Large intestine (tissue), 3 donors: ENCODE results near the gene PRKACA. TPM values are rescaled to one million over a fixed set of nuclear protein-coding genes. Genes with fewer than 3 reads are reported as not detected.

Experiments used
- DNase-seq, 2 donors: peaks; one replicate each; pipeline versions ENCODE4 v3.0.0 to v3.0.0-alpha.2; 2013
- H3K27ac ChIP-seq: one replicate; pipeline ENCODE4 v1.5.1; 2013; ENCODE audit warnings: low read length
- H3K27me3 ChIP-seq: 2 replicates; pipeline ENCODE4 v1.6.1; 2013; ENCODE audit warnings: low read length; ENCODE audit not compliant: control insufficient read depth, insufficient read depth
- H3K36me3 ChIP-seq: 2 replicates; pipeline ENCODE4 v1.6.1; 2013; ENCODE audit warnings: low read length; ENCODE audit not compliant: control insufficient read depth, insufficient read depth
- H3K4me1 ChIP-seq: one replicate; pipeline ENCODE4 v1.6.1; 2013; ENCODE audit warnings: low read length; ENCODE audit not compliant: control insufficient read depth, insufficient read depth
- H3K4me3 ChIP-seq: one replicate; pipeline ENCODE4 v1.5.1; 2013; ENCODE audit warnings: low read length
- H3K9me3 ChIP-seq: one replicate; pipeline ENCODE4 v1.6.1; 2013; ENCODE audit warnings: mild to moderate bottlenecking, low read depth, low read length, moderate library complexity; ENCODE audit not compliant: control insufficient read depth
- WGBS: methylation state at CpG from one replicate; pipeline ENCODE4 v1.1.5; 2013; ENCODE audit warnings: low lambda C conversion rate; ENCODE audit not compliant: insufficient coverage; 5-methylcytosine and 5-hydroxymethylcytosine counted together
- polyA plus RNA-seq: library from polyadenylated mRNA; unstranded; fragments of 120-200 nt; gene quantifications from one replicate; pipeline ENCODE4 v1.2.1, GENCODE V29; 2013

The PRKACA gene
- polyA plus RNA-seq, 1 donor = 66.7 TPM

- peaks cover 27% of the 10 kb centered on the region for H3K4me1 ChIP-seq
- H3K36me3 ChIP-seq = no peaks in the 10 kb centered on the region
- H3K4me3 ChIP-seq = no peak overlapping the region
- H3K9me3 ChIP-seq = peaks cover 4% of the 10 kb centered on the region
- no peak overlapping the region for H3K27ac ChIP-seq
- 40% methylated on average over 10 of the region's 17 CpGs for WGBS
- DNase-seq = no peak
- peaks cover 23% of the 10 kb centered on the region for H3K27me3 ChIP-seq
These were observed 59.1 kb downstream of the PRKACA start for GRCh38 chr19:14058182-14059092.

DNA sequence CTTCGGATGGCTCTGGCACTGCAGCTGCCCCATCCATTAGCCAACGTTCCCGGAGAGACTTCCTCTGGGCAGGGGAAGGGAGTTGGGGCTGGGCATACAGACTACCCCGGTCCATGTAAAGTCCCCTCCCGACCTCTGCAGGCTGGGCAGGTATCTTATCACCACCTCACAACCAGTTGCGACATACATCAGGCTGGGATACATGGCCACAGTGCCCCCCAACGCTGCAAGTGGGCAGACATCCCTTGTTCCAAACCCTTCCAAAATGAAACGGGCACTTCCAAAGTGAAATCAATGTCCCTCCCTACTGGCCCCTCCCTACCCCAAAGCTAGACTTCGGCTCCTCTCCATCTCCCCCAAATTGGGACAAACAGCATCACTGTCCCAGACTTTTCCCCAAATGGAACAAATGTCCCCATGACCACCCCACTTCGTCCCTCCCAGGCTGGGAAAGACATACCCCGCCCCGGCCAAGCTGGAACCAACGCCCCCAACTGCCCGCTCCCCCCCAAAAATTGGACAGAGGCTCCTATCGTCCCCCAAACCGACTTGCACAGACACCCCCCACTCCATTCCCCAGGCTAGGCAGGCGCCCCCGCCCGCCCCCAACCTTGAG lies 60.7 kb downstream of the PRKACA start:
- H3K4me3 ChIP-seq = no peak overlapping the region
- no CpG with 5 or more reads among the region's 19 CpGs for WGBS
- peaks cover 7% of the 10 kb centered on the region for H3K9me3 ChIP-seq
- H3K36me3 ChIP-seq = peaks cover 3% of the 10 kb centered on the region
- no peak for DNase-seq
- peaks cover 23% of the 10 kb centered on the region for H3K27me3 ChIP-seq
- H3K4me1 ChIP-seq = peaks cover 22% of the 10 kb centered on the region
- no peak overlapping the region for H3K27ac ChIP-seq

DNA sequence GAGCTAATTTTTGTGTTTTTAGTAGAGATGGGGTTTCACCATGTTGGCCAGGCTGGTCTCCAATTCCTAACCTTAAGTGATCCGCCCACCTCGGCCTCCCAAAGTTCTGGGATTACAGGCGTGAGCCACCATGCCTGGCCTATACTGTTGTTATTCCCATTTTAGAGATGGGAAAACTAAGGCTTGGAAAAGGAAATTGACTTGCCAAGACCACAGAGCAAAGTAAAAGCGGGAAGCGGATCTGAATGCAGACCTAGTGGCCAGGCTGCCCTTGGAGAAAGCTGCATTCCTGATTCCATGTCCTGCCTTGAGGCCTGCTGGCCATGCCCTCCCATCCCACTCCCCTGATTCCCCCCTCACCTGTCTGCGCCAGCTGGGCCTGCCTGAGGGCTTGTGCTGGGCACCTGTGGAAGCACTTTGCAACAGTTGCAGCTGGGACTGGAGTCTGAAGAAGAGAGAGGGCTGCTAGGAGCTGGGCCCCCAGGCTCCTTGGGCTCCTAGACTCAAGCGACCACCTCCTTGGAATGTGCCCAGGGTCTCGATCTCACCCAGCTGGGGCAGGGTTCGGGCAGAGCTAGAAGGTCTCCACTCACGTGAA lies 61.4 kb downstream of the PRKACA start:
- no peak for DNase-seq
- Histone ChIP-seq H3K27me3 (peaks cover 23% of the 10 kb centered on the region), H3K4me3 (no peak overlapping the region), H3K9me3 (peaks cover 7% of the 10 kb centered on the region), H3K4me1 (peaks cover 16% of the 10 kb centered on the region), H3K36me3 (peaks cover 3% of the 10 kb centered on the region), H3K27ac (no peak overlapping the region)
- no CpG with 5 or more reads among the region's 10 CpGs for WGBS

GRCh38 chr19:14055396-14055795 lies 62.2 kb downstream of the PRKACA start:
- WGBS = 80% methylated on average over 1 of the region's 3 CpGs
- H3K36me3 ChIP-seq = peaks cover 5% of the 10 kb centered on the region
- H3K4me1 ChIP-seq = peaks cover 13% of the 10 kb centered on the region
- no peak overlapping the region for H3K4me3 ChIP-seq
- DNase-seq = no peak
- H3K9me3 ChIP-seq = peaks cover 7% of the 10 kb centered on the region
- peaks cover 23% of the 10 kb centered on the region for H3K27me3 ChIP-seq
- no peak overlapping the region for H3K27ac ChIP-seq

DNA sequence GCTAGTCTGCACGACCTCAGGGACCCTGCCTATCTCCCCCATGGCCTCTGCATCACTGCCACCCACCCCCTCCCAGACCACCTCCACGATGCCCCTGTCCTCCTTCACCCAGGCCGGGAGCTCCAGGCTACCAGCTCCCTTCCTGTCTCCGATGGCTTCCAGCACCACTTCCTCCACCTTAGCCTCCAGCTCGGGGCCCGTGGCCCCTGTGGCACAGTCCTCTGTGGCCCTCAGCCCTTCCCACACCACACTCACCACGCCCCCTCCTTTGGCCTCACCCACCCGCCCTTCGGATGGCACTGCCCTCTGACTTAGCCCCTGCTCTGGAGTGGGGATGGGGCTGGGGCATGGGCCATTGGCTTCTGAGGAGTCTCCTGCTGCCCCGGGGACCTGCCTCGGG lies 62.8 kb downstream of the PRKACA start:
- Histone ChIP-seq H3K4me1 (peaks cover 8% of the 10 kb centered on the region), H3K4me3 (no peak overlapping the region), H3K27me3 (peaks cover 23% of the 10 kb centered on the region), H3K36me3 (peaks cover 5% of the 10 kb centered on the region), H3K9me3 (peaks cover 7% of the 10 kb centered on the region), H3K27ac (no peak overlapping the region)
- WGBS = no CpG with 5 or more reads among the region's 11 CpGs
- DNase-seq = no peak

- Histone ChIP-seq H3K36me3 (peaks cover 5% of the 10 kb centered on the region), H3K27me3 (peaks cover 16% of the 10 kb centered on the region), H3K4me1 (peaks cover 2% of the 10 kb centered on the region), H3K9me3 (peaks cover 7% of the 10 kb centered on the region), H3K27ac (no peak overlapping the region), H3K4me3 (no peak overlapping the region)
- DNase-seq = no peak
- 82% methylated on average over 5 of the region's 6 CpGs for WGBS
These were observed 63.5 kb downstream of the PRKACA start for GRCh38 chr19:14054099-14054498.

DNA sequence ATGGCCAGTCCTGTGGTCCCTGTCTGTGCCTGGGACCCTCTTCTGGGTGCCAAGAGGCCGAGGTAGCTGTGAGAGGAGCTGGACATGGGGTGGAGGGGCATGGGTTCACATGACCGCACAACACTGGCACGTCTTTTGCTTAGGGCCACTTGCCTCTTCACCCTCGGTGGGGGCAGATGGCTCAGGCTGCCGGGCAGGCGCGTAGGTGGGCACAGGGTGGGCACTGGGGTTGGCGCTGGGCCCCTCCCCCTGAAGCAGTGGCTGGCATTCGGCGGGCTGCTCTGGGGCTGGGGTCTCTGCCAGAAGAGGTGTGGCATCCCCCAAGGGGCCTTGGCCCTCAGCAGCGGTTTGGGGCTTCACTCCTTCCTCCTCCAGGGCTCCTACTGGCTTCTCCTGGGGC lies 64.1 kb downstream of the PRKACA start:
- peaks cover 5% of the 10 kb centered on the region for H3K9me3 ChIP-seq
- no peak overlapping the region for H3K27ac ChIP-seq
- H3K27me3 ChIP-seq = peaks cover 10% of the 10 kb centered on the region
- H3K36me3 ChIP-seq = peaks cover 5% of the 10 kb centered on the region
- no peak for DNase-seq
- no CpG with 5 or more reads among the region's 11 CpGs for whole genome bisulfite sequencing
- no peaks in the 10 kb centered on the region for H3K4me1 ChIP-seq
- H3K4me3 ChIP-seq = no peak overlapping the region

DNA sequence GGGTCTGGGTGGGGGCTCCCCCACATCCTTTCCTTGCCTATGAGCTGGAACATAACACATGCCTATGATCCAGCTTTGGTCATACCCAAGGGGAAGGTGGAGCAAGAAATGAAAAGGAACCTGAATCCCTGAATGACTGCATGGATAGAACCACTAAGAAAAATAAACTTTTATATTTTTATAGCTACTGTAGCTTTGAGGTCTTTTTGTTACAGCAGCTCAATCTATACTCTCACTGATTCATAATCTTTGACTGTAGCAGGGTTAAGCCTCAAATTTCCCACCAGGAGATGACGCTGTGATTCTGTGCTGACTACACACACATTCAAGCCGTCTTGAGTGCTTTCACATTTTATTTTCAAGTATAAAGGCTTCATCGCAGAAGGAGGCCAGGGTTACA lies 64.5 kb downstream of the PRKACA start:
- peaks cover 5% of the 10 kb centered on the region for H3K9me3 ChIP-seq
- H3K36me3 ChIP-seq = peaks cover 5% of the 10 kb centered on the region
- H3K27me3 ChIP-seq = peaks cover 6% of the 10 kb centered on the region
- WGBS = no CpG with 5 or more reads among the region's 3 CpGs
- H3K27ac ChIP-seq = no peak overlapping the region
- DNase-seq = no peak
- H3K4me1 ChIP-seq = no peaks in the 10 kb centered on the region
- no peak overlapping the region for H3K4me3 ChIP-seq

GRCh38 chr19:14052470-14052869 lies 65.1 kb downstream of the PRKACA start:
- WGBS = 73% methylated on average over 2 of the region's 6 CpGs
- H3K27ac ChIP-seq = no peak overlapping the region
- no peaks in the 10 kb centered on the region for H3K4me1 ChIP-seq

DNA sequence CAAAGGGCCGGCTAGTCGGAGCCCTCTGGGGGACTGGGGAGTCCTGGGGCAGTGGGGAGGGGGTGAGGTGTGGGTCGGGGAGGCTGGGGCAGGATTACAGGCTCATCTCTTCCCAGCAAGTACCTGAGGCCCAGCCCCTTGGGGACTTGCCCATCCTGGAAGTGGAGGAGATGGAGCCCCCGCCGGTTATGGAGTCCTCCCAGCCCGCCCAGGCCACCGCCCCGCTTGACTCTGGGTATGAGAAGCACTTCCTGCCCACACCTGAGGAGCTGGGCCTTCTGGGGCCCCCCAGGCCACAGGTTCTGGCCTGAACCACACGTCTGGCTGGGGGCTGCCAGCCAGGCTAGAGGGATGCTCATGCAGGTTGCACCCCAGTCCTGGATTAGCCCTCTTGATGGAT lies 65.6 kb downstream of the PRKACA start:
- WGBS = no CpG with 5 or more reads among the region's 9 CpGs
- H3K27me3 ChIP-seq = peaks cover 1% of the 10 kb centered on the region
- peaks cover 5% of the 10 kb centered on the region for H3K9me3 ChIP-seq
- DNase-seq = no peak
- H3K4me3 ChIP-seq = no peak overlapping the region
- H3K36me3 ChIP-seq = peaks cover 5% of the 10 kb centered on the region
- no peaks in the 10 kb centered on the region for H3K4me1 ChIP-seq
- no peak overlapping the region for H3K27ac ChIP-seq

More at GRCh38 chr19:14052470-14052869, 65.1 kb downstream of the PRKACA start:
- Histone ChIP-seq H3K9me3 (peaks cover 5% of the 10 kb centered on the region), H3K27me3 (peaks cover 2% of the 10 kb centered on the region), H3K4me3 (no peak overlapping the region), H3K36me3 (peaks cover 5% of the 10 kb centered on the region)
- no peak for DNase-seq
